Liver (tissue), 9 donors: ENCODE measurements around the gene UBALD1. TPM values are rescaled to one million over a fixed set of nuclear protein-coding genes. Genes with fewer than 3 reads are reported as not detected.

Experiments
- DNase-seq: peaks from one replicate; pipeline ENCODE4 v3.0.0-alpha.2; 2017; ENCODE audit warnings: low spot score
- H3K27ac ChIP-seq, 2 donors: one replicate each; pipeline ENCODE4 v1.7.0; 2013; ENCODE audit warnings: inconsistent platforms in 2 of 2, low read length in 2 of 2, control low read depth in 1 of 2, low read depth in 1 of 2, mild to moderate bottlenecking in 1 of 2
- H3K27me3 ChIP-seq, 4 donors: one replicate each; pipeline versions ENCODE4 v1.6.1 to v1.7.0; 2013; ENCODE audit warnings: low read length in 3 of 4, inconsistent platforms in 1 of 4, mild to moderate bottlenecking in 1 of 4, moderate library complexity in 1 of 4; ENCODE audit not compliant: control insufficient read depth in 4 of 4, insufficient read depth in 4 of 4
- H3K36me3 ChIP-seq, 4 donors: one replicate each; pipeline versions ENCODE4 v1.6.1 to v1.7.0; 2013; ENCODE audit warnings: low read length in 3 of 4, mild to moderate bottlenecking in 3 of 4, low read depth in 1 of 4, moderate library complexity in 1 of 4; ENCODE audit not compliant: control insufficient read depth in 4 of 4, insufficient read depth in 3 of 4
- H3K4me1 ChIP-seq, 4 donors: one replicate each; pipeline versions ENCODE4 v1.6.1 to v1.7.0; 2013; ENCODE audit warnings: low read length in 3 of 4, mild to moderate bottlenecking in 3 of 4, moderate library complexity in 1 of 4; ENCODE audit not compliant: control insufficient read depth in 4 of 4, insufficient read depth in 4 of 4
- H3K4me3 ChIP-seq, 3 donors: one replicate each; pipeline versions ENCODE4 v1.6.1 to v1.7.0; 2013; ENCODE audit warnings: low read length in 3 of 3, control low read depth in 1 of 3, low read depth in 1 of 3, mild to moderate bottlenecking in 1 of 3
- H3K9ac ChIP-seq, 2 donors: one replicate each; pipeline ENCODE4 v1.7.0; 2013; ENCODE audit warnings: low read length in 2 of 2, mild to moderate bottlenecking in 2 of 2, moderate library complexity in 2 of 2, control low read depth in 1 of 2, low read depth in 1 of 2
- H3K9me3 ChIP-seq, 4 donors: one replicate each; pipeline versions ENCODE4 v1.6.1 to v1.7.0; 2013; ENCODE audit warnings: low read length in 3 of 4; ENCODE audit not compliant: control insufficient read depth in 4 of 4
- EGR1 ChIP-seq, 2 donors: IDR thresholded peaks; 2 replicates each; pipeline ENCODE4 v1.6.1; 2016 to 2018; ENCODE audit warnings: antibody characterized with exemption in 2 of 2, low read depth in 2 of 2
- GABPA ChIP-seq, 2 donors: IDR thresholded peaks in 1 of 2; conservative IDR thresholded peaks in 1 of 2; 2 replicates each; pipeline ENCODE4 v1.6.1; 2016; ENCODE audit warnings: antibody characterized with exemption in 2 of 2, mild to moderate bottlenecking in 1 of 2, moderate library complexity in 1 of 2
- HNF4A ChIP-seq, 2 donors: conservative IDR thresholded peaks; 2 replicates each; pipeline ENCODE4 v1.6.1; 2016; ENCODE audit warnings: antibody characterized with exemption in 2 of 2, mild to moderate bottlenecking in 2 of 2
- HNF4G ChIP-seq: IDR thresholded peaks from 2 replicates; pipeline ENCODE4 v1.6.1; 2016; ENCODE audit warnings: antibody characterized with exemption
- JUND ChIP-seq, 2 donors: IDR thresholded peaks; 2 replicates each; pipeline ENCODE4 v1.6.1; 2016; ENCODE audit warnings: antibody characterized with exemption in 2 of 2
- MAX ChIP-seq: IDR thresholded peaks from 2 replicates; pipeline ENCODE4 v1.6.1; 2016; ENCODE audit warnings: antibody characterized with exemption
- NR2F2 ChIP-seq: IDR thresholded peaks from 2 replicates; pipeline ENCODE4 v1.6.1; 2016; ENCODE audit warnings: antibody characterized with exemption
- RAD21 ChIP-seq, 2 donors: IDR thresholded peaks; 2 replicates each; pipeline ENCODE4 v1.6.1; 2016; ENCODE audit warnings: antibody characterized with exemption in 2 of 2, mild to moderate bottlenecking in 2 of 2
- REST ChIP-seq: IDR thresholded peaks from 2 replicates; pipeline ENCODE4 v1.6.1; 2016; ENCODE audit warnings: antibody characterized with exemption, mild to moderate bottlenecking
- SP1 ChIP-seq: IDR thresholded peaks from 2 replicates; pipeline ENCODE4 v1.6.1; 2018; ENCODE audit warnings: antibody characterized with exemption, mild to moderate bottlenecking
- TAF1 ChIP-seq: conservative IDR thresholded peaks from 2 replicates; pipeline ENCODE4 v1.6.1; 2016; ENCODE audit warnings: antibody characterized with exemption, mild to moderate bottlenecking
- WGBS: extraction: QIAGEN DNeasy Blood & Tissue Kit; methylation state at CpG from one replicate; pipeline ENCODE4 v1.1.7; 2013; 5-methylcytosine and 5-hydroxymethylcytosine counted together
- polyA plus RNA-seq, 2 donors: library from polyadenylated mRNA; stranded (reverse) in 1 of 2; unstranded in 1 of 2; fragments of 200-250 nt in 1 of 2; fragments of >200 nt in 1 of 2; fragmentation: Nextera tagmentation in 1 of 2; extraction: Ambion mirVana in 1 of 2; gene quantifications; one replicate each; pipeline versions ENCODE4 v1.2.1 to v1.2.3, GENCODE V29; 2013 to 2015
- total RNA-seq, 2 donors: library from RNA; depleted of rRNA; stranded (reverse); fragments of >200 nt; gene quantifications; one replicate each; pipeline ENCODE4 v1.2.3, GENCODE V29; 2014
- donor health status: healthy.
- donor health status: healthy.
- donor health status: healthy.
- donor health status: healthy.
- donor health status: healthy.

Gene UBALD1
- total and polyA plus RNA-seq, 4 donors, result 4.5 to 22.4 (median 7.5) TPM

- TF ChIP-seq REST, result no peak
Measured at GRCh38 chr16:4636196-4636595, 21.5 kb upstream of the UBALD1 start (continued).

- H3K36me3 ChIP-seq, result peaks cover 0 to 11% (median 0%) of the 10 kb centered on the region in 4 donors
- WGBS, result 96% methylated on average over 12 of the region's 12 CpGs
- no peak overlapping the region for H3K9ac ChIP-seq
- H3K4me3 ChIP-seq, result no peak overlapping the region
- no peak for TF ChIP-seq RAD21 (IDR thresholded peaks at IDR 0.05)
- TF ChIP-seq HNF4G, result no peak
- no peak for TF ChIP-seq JUND (IDR thresholded peaks at IDR 0.05)
- no peak for TF ChIP-seq REST
- TF ChIP-seq HNF4A (conservative IDR thresholded peaks at IDR 0.05), result no peak
- no peak for TF ChIP-seq SP1
- TF ChIP-seq TAF1, result no peak
- TF ChIP-seq GABPA (IDR thresholded peaks at IDR 0.05 in 1 of 2, conservative IDR thresholded peaks at IDR 0.05 in 1 of 2), result no peak
- TF ChIP-seq MAX, result no peak
- TF ChIP-seq NR2F2, result no peak
- TF ChIP-seq EGR1 (IDR thresholded peaks at IDR 0.05; ENCODE audit: low read depth in 2 of 2), result no peak
- H3K27me3 ChIP-seq, result no peaks in the 10 kb centered on the region
- DNase-seq, result no peak
- peaks cover 0 to 6% (median 0%) of the 10 kb centered on the region in 4 donors for H3K4me1 ChIP-seq
- H3K9me3 ChIP-seq, result no peaks in the 10 kb centered on the region
- no peak overlapping the region for H3K27ac ChIP-seq
Measured at GRCh38 chr16:4634768-4635167, 20.1 kb upstream of the UBALD1 start.

GRCh38 chr16:4633910-4634635 lies 19.4 kb upstream of the UBALD1 start:
- 94% methylated on average over 20 of the region's 20 CpGs for WGBS
- no peak overlapping the region for H3K4me3 ChIP-seq
- H3K9me3 ChIP-seq, result no peaks in the 10 kb centered on the region
- DNase-seq, result no peak
- peaks cover 0 to 11% (median 0%) of the 10 kb centered on the region in 4 donors for H3K36me3 ChIP-seq
- no peak overlapping the region for H3K27ac ChIP-seq
- H3K27me3 ChIP-seq, result no peaks in the 10 kb centered on the region
- TF ChIP-seq HNF4G, result no peak
- no peak for TF ChIP-seq RAD21 (IDR thresholded peaks at IDR 0.05)
- TF ChIP-seq GABPA (IDR thresholded peaks at IDR 0.05 in 1 of 2, conservative IDR thresholded peaks at IDR 0.05 in 1 of 2), result no peak
- TF ChIP-seq REST, result no peak
- no peak for TF ChIP-seq HNF4A (conservative IDR thresholded peaks at IDR 0.05)
- H3K4me1 ChIP-seq, result peaks cover 0 to 6% (median 0%) of the 10 kb centered on the region in 4 donors
- H3K9ac ChIP-seq, result no peak overlapping the region
